Progenitor cell of endocrine pancreas (in vitro differentiated cells): ENCODE results near the gene C17orf67. TPM values are rescaled to one million over a fixed set of nuclear protein-coding genes. Genes with fewer than 3 reads are reported as not detected.

Experiments
- DNase-seq: peaks from one replicate; pipeline ENCODE4 v3.0.0; 2021; ENCODE audit warnings: low spot score; ENCODE audit not compliant: unreplicated experiment
- H3K27ac Mint-ChIP-seq: 2 replicates; pipeline ENCODE4 v1.8.0; 2021; ENCODE audit warnings: mild to moderate bottlenecking, moderate library complexity, mixed read lengths
- H3K27me3 Mint-ChIP-seq: 2 replicates; pipeline ENCODE4 v1.8.0; 2021; ENCODE audit warnings: mixed read lengths
- H3K36me3 Mint-ChIP-seq: 2 replicates; pipeline ENCODE4 v1.8.0; 2022; ENCODE audit warnings: mixed read lengths; ENCODE audit not compliant: insufficient read depth
- H3K4me1 Mint-ChIP-seq: 2 replicates; pipeline ENCODE4 v1.8.0; 2021; ENCODE audit warnings: low read depth, mixed read lengths
- H3K4me3 Mint-ChIP-seq: 2 replicates; pipeline ENCODE4 v1.8.0; 2021; ENCODE audit warnings: low read depth, mild to moderate bottlenecking, moderate library complexity, mixed read lengths
- H3K9me3 Mint-ChIP-seq: 2 replicates; pipeline ENCODE4 v1.8.0; 2021; ENCODE audit warnings: low read depth, mixed read lengths
- CTCF ChIP-seq: fragments of 200-600 bp; sonication (generic); IDR thresholded peaks from one replicate; pipeline ENCODE4 v1.5.0; 2021; ENCODE audit warnings: antibody characterized with exemption, mild to moderate bottlenecking; ENCODE audit not compliant: unreplicated experiment
- long read RNA-seq: library from polyadenylated mRNA; unstranded; transcript quantifications from one replicate; pipeline ENCODE4 v2.0.0, GENCODE V29; 2020
- total RNA-seq: library from RNA; stranded (reverse); gene quantifications from 2 replicates; pipeline ENCODE4 v1.2.1, GENCODE V29; 2021

C17orf67 gene
- 0.65 and 1.1 TPM in 2 replicates for total RNA-seq
- long read RNA-seq, result 0 reads

- H3K9me3 Mint-ChIP-seq, result no peaks in the 10 kb centered on the region
- peaks cover 7% of the 10 kb centered on the region for H3K36me3 Mint-ChIP-seq
- peaks cover 53% of the 10 kb centered on the region for H3K27me3 Mint-ChIP-seq
- H3K4me1 Mint-ChIP-seq, result peaks cover 7% of the 10 kb centered on the region
- TF ChIP-seq CTCF, result no peak
- peak within 1 kb of the TSS; percentile 81 for H3K4me3 Mint-ChIP-seq
- H3K27ac Mint-ChIP-seq, result peak within 1 kb of the TSS; percentile 91
- DNase-seq, result peak; percentile 93
These were observed at the start of gene C17orf67, which contains the start of gene DGKE for GRCh38 chr17:56833809-56834379. C17orf67 (minus strand) TSS chr17:56833920; CDS start chr17:56815810, 18,110 bp downstream. DGKE (plus strand) TSS chr17:56834151; CDS start chr17:56834796, 645 bp downstream.

GRCh38 chr17:56881685-56882295 lies 48.1 kb upstream of the C17orf67 start:
- Mint-ChIP-seq H3K27ac (no peak overlapping the region), H3K4me3 (no peak overlapping the region), H3K4me1 (peaks cover 3% of the 10 kb centered on the region), H3K9me3 (no peaks in the 10 kb centered on the region), H3K36me3 (peaks cover 5% of the 10 kb centered on the region), H3K27me3 (peaks cover 3% of the 10 kb centered on the region)
- DNase-seq, result no peak
- TF ChIP-seq CTCF, result no peak

- peaks cover 7% of the 10 kb centered on the region for H3K27me3 Mint-ChIP-seq
- H3K36me3 Mint-ChIP-seq, result peaks cover 2% of the 10 kb centered on the region
These were observed 46.9 kb upstream of the C17orf67 start for GRCh38 chr17:56880571-56880970.

DNA sequence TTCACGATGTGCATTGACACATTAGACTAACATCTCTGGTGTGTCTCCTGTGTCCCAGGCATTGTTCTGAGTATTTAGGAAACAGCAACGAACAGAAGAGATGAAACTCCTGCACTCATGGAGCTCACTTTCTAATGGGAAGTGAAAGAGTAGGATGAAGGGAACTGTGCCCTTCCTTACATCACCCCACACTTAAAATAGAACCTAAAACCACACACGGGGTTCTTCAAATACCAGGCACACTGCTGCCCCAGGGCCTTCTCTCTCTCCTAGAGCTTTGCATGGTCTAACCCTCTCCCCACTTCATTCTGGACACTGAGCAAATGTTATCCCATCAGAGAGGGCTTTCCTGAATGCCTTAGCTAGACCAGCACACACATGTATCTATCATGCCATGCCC lies 46.4 kb upstream of the C17orf67 start:
- no peak for DNase-seq
- Mint-ChIP-seq H3K4me1 (no peaks in the 10 kb centered on the region), H3K9me3 (no peaks in the 10 kb centered on the region), H3K36me3 (no peaks in the 10 kb centered on the region), H3K27ac (no peak overlapping the region), H3K4me3 (no peak overlapping the region), H3K27me3 (peaks cover 7% of the 10 kb centered on the region)
- TF ChIP-seq CTCF, result no peak

More at GRCh38 chr17:56880571-56880970, 46.9 kb upstream of the C17orf67 start:
- Mint-ChIP-seq H3K4me1 (no peaks in the 10 kb centered on the region), H3K4me3 (no peak overlapping the region), H3K9me3 (no peaks in the 10 kb centered on the region), H3K27ac (no peak overlapping the region)
- no peak for TF ChIP-seq CTCF
- no peak for DNase-seq

DNA sequence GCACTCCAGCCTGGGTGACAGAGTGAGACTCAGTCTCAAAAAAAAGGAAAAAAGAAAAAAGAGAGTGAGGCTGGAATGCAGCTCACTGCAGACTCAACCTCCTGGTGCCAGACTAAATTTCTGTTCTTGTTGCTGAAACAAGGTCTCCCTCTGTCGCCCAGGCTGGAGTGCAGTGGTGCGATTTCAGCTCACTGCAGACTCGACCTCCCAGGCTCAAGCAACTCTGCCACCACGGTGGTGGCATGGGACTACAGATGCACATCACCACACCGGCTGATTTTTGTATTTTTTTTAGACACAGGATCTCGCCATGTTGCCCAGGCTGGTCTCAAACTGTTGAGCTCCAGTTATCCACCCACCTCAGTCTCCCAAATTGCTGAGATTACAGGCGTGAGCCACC lies 45.6 kb upstream of the C17orf67 start:
- Mint-ChIP-seq H3K4me1 (no peaks in the 10 kb centered on the region), H3K36me3 (no peaks in the 10 kb centered on the region), H3K27ac (no peak overlapping the region), H3K27me3 (peaks cover 7% of the 10 kb centered on the region), H3K9me3 (no peaks in the 10 kb centered on the region), H3K4me3 (no peak overlapping the region)
- no peak for TF ChIP-seq CTCF
- DNase-seq, result no peak
